Right forelimb (tissue), 1 donor: Measurements from ENCODE around the gene AMIGO2.

Experiments used
- DNase-seq: peaks from one replicate; pipeline ENCODE4 v3.0.0-alpha.2; 2018

AMIGO2 gene

DNA sequence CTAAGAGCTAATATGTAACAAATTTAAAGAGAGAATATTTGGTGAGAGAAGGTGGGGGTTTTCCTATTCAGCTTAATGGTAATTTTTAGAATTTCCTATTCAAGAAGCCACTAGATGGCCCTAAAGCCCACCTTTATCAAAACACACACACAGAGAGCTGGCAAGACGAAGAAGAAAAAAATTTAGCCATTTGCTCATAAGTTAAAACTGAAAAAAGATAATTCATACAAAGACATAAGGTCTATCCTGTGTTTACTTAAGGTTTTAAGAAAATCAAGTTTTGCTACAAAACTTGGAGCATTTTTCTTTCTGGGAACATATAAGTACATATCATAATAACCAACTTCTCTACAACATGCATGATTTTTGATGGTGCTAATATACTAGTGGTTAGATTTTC lies 47.1 kb downstream of the AMIGO2 start:
- no peak for DNase-seq

DNA sequence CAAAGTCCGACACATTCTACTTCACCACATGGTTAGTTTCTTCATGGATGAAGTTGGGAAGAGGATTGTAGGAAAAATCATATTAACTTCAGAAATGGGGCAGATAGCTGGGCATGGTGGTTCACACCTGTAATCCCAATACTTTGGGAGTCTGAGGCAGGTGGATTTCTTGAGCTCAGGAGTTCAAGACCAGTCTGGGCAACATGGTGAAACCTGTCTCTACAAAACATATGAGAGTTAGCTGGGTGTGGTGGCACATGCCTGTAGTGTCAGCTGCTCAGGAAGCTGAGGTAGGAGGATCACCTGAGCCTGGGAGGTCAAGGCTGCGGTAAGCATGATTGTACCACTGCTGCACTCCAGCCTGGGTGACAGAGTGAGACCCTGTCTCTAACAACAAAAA lies 49.9 kb downstream of the AMIGO2 start:
- no peak for DNase-seq

DNA sequence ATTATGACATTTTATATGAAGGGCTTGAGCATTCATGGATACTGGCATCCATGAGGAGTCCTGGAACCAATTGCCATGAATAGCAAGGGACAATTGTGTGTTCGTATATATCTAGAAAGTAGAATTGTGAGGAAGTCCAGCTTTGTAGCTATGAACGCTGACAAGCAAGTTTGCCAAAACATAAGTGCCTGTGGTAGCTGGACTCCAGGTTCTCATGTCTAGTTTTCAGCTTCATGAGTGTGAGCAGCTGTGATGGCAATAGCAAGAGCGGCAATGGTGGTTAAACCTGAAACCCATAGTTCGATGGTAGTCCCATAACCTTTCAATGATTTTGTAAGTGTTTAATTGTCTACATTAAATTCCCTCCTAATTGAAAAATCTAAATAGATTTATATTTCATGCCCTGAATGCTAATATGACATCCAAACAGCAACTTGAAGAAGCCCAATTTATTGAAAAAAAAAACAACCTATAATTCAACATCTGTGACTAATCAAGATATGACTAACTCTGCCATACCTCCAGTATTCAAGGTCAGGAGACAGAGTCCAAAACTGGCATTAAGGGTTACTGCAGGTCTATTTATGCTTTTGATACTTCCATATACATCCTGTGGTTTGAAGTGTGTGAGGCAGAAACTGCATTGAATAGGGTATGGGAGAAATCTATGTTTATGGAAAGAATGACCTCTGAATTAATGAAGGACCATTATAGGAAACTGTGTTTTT lies 50.6 kb downstream of the AMIGO2 start:
- no peak for DNase-seq

DNA sequence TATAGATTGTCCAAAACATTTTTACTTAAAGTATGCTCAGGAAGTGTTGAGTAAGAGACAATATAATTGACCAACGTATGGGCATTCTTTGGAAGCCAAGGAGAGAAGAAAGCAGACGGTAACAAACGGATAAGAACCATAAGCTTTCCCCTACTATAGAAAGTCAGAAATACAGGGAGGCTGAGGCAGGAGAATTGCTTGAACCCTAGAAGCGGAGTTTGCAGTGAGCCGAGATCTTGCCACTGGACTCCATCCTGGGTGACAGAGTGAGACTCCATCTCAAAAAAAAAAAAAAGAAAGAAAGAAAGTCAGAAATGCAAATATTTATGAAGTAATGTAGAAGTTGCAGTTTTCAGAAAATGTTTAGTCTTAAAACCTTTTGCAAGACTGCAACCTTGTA lies 51.6 kb downstream of the AMIGO2 start:
- DNase-seq, result no peak
